NCI-H748 (cell line): Measurements from ENCODE around the gene EFNA4.

ENCODE experiments used
- DNase-seq: peaks from one replicate; lab custom pipeline; 2025; ENCODE audit not compliant: unreplicated experiment; lab: John Stamatoyannopoulos, UW

Gene EFNA4

GRCh38 chr1:155072531-155073289 lies 9.2 kb downstream of the EFNA4 start:
- no peak for DNase-seq

GRCh38 chr1:155073377-155074242 lies 10.1 kb downstream of the EFNA4 start:
- DNase-seq: no peak

DNA sequence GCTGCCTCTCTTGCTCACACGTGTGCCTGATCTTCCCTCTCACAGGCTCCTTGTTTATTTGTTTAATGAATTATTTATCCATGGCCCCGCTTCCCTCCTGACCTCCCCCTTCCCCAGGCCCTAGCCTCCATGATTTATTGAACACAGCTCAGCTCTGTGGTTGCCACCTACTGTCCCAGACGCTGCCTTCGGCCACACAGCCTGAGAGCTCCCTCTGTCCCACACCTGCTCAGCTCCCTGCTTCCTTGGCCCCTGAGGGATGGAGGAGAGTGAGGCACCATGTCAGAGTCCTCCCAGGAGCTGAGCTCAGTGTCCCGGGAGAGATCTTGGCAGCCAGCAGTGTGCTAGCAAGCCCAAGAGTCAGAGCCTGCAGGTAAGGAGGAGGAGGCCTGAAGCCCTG lies 12.0 kb downstream of the EFNA4 start:
- no peak for DNase-seq

- DNase-seq: no peak
Observed at GRCh38 chr1:155076371-155076770, 12.8 kb downstream of the EFNA4 start.

GRCh38 chr1:155077346-155077745 lies 13.8 kb downstream of the EFNA4 start:
- DNase-seq: no peak

- no peak for DNase-seq
Observed at GRCh38 chr1:155077758-155078445, 14.4 kb downstream of the EFNA4 start.

DNA sequence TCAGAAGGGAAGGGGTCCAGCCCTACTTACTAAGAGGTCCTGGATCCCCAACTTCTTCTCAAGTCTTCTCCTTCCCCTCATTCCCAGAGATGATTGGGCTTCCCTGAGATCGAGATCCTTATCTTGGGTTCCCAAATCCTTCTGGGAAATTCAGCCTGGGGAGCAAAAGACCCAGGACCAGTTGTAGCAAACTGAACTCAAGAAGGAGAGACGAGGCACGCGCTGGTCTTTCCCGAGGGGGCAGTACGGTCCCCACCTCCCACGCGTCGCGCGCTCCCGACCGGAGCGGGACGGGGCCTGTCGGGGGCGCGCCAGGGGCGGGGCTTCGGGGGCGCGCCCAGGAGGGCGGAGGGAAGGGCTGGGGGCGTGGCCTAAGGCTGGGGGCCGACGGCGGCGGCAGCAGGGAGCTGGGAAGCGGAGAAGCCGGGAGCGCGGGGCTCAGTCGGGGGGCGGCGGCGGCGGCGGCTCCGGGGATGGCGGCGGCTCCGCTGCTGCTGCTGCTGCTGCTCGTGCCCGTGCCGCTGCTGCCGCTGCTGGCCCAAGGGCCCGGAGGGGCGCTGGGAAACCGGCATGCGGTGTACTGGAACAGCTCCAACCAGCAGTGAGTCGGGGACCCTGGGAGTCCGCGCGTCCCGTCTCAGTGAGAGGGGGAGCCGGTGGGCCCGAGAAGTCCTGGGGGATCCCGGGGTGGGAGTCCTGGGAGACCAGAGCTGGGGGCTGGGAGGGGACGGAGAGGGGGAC lies 15.1 kb downstream of the EFNA4 start, which contains the start of gene EFNA3:
Gene EFNA3 (plus strand): TSS at position 369 of the 741 bp plus-strand sequence. CDS start 105 bp downstream, at position 474.
- peak; percentile 79 for DNase-seq

DNA sequence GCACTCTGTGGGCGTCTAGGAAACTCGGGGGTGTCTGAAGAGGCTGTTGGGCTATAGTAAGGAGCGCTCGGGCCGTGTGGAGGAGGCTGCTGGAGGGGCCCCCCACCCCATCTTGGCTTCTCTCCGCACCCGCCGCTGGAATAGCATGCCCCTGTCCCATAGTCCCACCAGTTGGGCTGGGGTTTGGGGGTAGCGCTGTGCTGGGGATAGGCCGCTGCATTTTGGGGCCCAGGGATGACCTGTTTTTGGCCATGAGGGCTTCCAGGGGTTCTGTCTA lies 15.6 kb downstream of the EFNA4 start:
- no peak for DNase-seq

- DNase-seq: peak; percentile 54
Observed at GRCh38 chr1:155079487-155080311, 16.2 kb downstream of the EFNA4 start.

GRCh38 chr1:155080312-155081228 lies 17.0 kb downstream of the EFNA4 start:
- DNase-seq: peak; percentile 84

DNA sequence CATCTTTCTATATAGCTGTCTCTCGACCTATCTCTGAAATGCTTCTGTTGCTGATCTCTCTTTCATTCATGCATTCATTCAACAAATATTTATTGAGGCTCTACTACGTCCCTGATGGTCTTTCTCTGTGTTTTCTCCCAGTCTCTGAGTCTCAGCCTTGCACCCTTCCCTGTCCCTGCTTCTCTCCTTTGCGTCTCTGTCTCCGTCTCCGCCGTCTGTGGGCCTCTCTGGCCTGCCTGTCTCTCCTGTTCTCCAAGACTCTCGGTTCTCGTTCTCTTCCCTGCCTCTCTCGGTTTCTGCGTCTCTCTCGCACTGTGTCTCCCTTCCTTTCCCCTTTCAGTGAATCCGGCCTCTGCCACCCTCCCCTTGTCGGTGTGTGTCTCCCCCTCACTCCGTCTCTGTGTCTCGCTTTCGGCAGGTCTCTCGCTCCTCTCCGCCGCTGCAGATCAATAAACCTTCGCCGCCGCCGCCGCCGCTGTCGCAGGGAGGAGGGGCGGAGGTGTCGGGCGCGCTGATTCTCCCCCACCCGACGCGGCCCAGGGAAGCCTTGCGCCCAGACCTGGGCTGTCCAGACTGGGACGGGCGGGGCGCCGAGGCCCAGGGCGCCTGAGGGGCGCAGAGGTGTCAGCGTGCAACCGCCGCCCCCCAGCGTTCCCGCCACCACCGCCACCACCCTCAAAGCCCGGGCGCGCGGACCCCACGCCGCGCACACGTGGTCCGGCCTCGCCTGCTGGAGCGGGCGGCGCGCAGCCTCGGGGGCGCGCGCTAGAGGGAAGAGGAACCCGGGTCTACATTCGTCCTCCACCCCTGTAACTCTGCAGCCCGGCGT lies 18.1 kb downstream of the EFNA4 start:
- DNase-seq: peak; percentile 66

DNA sequence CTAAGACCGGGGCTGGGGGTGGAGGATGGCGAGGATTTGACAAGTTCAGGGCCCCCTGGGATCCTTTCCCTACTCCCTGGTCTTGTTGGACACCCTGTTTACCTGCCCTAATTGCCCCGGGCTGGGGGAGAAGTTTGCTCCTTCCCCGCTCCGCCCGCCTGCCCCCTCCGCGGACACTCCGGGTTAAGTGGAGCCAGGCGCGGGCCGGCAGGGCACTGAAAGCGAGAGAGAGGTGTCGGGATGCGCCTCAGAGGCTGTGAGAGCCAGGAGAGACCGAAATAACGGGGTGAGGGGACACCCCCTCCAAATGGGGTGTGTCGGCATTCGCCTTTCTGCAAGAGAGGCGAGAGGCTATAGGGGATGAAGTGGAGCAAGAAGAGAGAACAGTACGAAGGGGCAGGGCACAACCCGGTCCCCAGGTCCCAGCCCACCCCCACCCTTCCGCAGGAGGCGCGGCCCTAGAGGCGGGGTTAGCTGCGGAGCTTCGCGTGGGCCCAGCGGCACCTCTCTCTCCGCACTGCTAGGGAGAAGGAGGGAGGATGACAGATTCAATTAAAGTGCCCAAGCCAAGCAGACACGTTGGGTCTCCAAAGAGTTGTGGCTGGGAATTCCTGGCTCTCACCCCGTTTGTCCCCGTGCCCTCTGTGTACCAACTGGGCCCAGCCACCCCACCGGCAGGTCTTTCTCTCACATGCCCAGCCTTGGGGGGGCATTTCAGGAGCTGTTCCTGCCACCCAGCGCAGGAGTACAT lies 18.9 kb downstream of the EFNA4 start:
- peak; percentile 33 for DNase-seq

DNA sequence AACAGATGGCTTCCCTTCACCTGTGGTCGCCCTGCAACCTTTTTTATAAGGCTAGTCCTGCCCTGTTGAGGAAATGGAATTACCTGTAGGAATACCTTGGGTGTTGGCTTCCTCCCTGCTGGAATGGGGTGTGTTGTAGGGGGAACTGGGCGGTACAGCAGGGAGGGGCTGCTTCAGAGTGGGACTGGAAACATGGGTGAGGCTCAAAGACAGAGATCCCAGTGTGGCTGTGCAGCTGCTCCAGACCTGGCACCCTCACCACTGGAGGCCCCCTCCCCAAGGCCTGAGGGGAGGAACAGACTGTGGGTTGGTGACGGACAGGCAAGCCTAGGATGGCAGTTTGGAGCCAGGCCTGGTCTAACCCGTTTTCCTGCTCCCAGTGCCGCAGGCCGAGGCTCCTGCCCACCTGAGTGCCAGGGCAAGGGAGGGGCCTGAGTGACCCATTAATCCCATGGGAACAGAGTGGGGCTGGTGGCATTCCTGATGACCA lies 19.6 kb downstream of the EFNA4 start:
- DNase-seq: no peak

DNA sequence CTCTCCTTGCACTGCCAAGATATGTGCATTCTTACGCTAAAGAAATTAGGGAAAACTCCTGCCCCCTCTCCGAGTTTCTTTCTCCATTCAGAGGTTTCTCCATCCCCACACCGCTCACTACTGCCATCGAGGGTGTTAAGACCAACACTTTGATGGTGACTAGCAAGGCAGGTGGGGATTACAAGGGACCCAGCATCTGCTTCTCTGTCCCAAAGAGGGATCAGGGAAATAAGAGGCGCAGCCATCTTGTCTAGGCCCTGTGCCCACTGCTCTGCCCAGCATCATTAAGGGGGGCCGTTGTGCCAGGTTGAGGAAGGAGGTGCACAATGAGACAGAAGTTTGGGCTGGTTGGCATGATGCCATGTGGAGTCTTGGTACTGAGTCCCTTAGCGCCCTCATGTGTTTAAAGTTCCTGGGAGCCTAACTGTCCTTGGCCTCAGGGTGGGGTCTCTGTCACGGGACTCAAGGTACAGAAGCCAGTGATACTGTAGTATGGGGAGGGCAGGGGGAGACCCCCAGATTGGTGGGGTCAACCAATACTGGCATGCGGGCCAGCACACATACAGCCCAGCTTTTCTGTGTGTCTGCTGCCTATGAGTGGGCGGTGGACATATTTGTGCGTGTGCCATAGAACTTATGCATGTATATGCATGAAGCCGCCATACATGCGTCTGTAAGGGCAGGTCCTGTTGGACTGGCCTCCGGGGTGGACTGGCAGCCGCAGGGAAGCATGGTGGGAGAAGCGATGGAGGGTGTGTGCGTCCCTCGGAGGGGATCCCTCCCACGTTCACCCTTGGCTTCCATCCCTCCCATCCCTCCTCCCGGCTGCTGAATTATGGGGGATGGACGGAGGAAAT lies 20.6 kb downstream of the EFNA4 start:
- DNase-seq: peak; percentile 52

DNA sequence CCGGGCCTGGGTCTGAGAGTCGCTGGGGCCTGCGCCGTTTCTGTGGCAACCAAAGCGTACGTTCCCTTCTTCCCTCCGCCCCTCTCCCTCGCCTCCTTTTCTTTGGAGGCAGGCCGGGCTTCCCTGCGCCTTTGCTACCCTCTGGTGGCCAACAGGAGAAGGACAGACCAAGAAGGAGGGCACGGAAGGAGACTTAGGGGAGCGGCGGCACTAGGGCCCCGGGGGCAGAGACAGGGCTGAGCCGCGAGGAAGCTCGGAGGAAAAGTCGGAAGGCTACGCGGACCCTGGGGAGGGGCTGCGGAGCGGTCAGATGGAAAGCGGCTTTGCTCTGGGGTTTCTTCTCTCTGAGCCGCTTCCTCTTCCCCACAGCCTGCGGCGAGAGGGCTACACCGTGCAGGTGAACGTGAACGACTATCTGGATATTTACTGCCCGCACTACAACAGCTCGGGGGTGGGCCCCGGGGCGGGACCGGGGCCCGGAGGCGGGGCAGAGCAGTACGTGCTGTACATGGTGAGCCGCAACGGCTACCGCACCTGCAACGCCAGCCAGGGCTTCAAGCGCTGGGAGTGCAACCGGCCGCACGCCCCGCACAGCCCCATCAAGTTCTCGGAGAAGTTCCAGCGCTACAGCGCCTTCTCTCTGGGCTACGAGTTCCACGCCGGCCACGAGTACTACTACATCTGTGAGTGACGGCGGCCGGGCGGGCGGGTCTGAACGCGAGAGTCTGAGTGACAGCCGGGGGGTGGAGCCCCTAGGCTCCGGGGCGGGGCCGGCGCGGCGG lies 21.4 kb downstream of the EFNA4 start:
- peak; percentile 96 for DNase-seq
